ENCODE results near the gene CSMD2. TPM values are rescaled to one million over a fixed set of nuclear protein-coding genes. Genes with fewer than 3 reads are reported as not detected.

Gene CSMD2
- polyA plus RNA-seq, 1 donor from 2014 or later = not detected

DNA sequence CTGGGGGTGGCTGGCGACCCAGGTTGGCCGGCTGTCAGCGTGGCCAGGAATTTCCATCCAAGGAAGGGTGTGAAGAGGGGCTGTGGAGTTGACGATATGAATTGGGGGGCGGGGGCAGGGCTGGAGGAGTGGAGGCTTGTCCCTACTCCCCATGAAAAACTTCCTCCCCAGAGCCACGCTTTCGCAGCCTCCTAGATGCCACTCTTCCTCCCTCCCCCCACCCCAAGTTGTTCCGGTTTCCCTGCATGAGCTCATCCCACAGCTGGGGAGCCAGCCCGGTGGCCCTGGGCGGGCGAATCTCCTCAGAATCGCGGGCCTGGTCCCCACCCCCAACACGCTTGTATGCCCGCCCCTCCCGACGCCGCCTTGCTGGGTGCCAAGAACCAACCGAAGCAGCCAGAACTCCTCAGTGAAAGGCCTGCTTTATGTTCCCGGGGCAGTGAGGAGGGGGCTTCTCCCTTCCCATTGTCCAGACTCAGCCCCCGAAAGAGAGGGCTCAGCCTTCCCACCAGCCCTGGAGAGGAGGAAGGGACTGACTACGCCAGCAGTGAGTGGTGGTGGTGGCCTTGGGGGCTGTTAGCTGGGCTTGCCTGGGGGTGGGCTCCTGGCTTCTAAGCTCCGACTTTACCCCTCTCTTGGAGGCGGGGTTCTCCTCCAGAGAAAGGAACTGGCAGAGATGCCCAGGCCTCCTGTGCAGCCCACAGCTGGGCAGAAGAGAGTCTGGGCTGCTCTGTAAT is 1.8 kb upstream of the CSMD2 start:
- H3K27me3 Mint-ChIP-seq = peaks cover 56% of the 10 kb centered on the region
- H3K4me3 Mint-ChIP-seq = no peak overlapping the region
- H3K36me3 Mint-ChIP-seq = no peaks in the 10 kb centered on the region
- H3K4me1 Mint-ChIP-seq = peaks cover 0 to 8% (median 7%) of the 10 kb centered on the region in 3 donors
- H3K27ac Mint-ChIP-seq = no peak overlapping the region
- peaks cover 0 to 2% (median 0%) of the 10 kb centered on the region in 3 donors for H3K9me3 Mint-ChIP-seq

DNA sequence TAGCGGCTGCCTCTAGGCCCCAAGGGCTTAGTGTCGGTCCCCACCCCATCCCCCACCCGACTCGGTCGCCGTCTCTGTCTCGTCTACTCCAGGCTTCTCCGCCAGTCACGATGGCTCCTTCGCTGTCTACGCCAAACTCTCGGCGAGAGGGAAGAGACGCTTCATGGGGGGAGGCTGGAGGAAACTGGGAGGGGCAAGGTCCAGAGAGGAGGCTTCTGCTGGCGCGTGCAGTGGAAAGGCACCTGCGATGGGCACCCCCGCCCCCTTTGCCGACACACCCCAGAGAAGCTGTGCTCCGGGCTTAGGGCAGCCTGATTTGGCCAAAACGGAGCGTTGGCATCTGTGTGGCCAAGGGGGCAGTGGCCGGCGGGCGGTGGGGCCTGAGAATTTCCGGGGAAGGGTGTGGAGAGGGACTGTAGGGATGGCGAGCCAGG is 1.2 kb upstream of the CSMD2 start:
- H3K9me3 Mint-ChIP-seq = peaks cover 0 to 1% (median 0%) of the 10 kb centered on the region in 3 donors
- H3K36me3 Mint-ChIP-seq = peaks cover 1% of the 10 kb centered on the region
- no peak overlapping the region for H3K4me3 Mint-ChIP-seq
- peaks cover 61% of the 10 kb centered on the region for H3K27me3 Mint-ChIP-seq
- H3K4me1 Mint-ChIP-seq = peaks cover 5 to 9% (median 7%) of the 10 kb centered on the region in 3 donors
- no peak overlapping the region for H3K27ac Mint-ChIP-seq

DNA sequence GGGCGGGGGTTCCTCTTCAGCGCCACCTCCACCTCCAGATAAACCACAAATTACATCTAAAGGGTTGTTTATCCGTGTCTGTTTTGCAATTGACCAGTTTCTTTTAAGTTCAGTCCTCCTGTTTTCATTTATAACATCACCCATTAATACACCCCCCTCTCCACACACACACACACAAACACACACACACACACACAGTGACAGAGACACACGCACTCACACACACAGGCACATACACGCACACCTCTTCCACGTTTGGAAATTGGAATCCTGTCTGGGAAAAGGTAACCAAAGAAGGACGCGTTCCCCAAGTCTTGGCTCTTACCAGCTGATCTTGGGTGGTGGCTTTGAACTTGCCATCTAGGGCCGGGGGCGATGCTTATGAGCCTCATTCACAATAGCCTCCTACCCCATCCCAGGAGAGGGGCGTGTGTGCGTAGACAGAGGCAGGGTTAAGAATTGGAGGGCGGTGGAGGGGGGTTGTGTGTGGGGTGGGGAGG is 442 bp upstream of the CSMD2 start:
- Mint-ChIP-seq H3K4me1 (peaks cover 5 to 9% (median 7%) of the 10 kb centered on the region in 3 donors), H3K9me3 (no peaks in the 10 kb centered on the region), H3K4me3 (peak overlapping the region in 2 of 4 donors; percentile 17 to 89), H3K36me3 (peaks cover 1% of the 10 kb centered on the region), H3K27ac (no peak overlapping the region), H3K27me3 (peaks cover 62% of the 10 kb centered on the region)

DNA sequence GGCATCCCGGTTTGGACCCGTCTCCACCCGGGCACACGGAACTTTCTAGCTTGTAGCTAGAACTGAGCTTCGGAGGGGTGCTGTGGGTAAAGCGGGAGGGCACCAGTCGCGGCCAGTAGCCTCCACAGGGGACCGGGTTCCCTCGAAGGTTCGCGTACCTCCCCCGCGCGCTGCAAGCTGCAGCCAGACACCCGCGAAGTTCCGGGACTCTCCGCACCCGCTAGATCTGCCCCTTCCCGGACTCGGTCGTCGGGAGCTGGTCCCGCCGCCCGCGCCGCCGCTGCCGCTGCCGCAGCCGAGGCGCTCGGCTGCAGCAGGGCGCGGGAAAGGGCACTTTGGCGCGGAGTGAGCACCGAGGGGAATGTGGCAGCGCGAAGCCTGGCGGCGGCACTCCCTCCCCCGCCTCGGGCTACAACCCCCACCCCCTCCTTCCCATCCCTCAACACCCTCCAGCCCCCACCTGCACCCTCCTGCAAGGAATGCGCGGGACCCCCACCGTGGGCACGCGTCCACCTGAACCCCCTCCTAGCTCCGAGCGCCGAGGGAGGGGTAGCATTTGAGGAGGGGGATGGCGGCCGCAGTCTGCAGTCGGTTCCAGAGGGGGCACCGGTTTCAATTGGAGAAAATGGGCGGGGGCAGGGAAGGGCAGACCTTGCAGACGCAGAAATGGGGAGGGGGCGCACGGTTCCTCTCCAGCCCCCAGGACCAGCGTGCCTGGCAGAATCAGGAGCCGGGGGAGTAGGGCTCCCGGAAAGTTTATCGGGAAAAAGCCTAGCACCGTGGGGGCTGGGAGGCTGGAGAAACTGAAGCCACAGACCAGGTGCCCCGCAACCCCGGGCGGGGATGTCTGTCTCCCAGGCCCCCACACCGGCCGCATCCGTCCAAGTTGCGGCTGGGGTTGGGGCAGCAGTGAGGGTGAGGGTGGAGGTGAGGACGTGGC is 968 bp downstream of the CSMD2 start:
- Mint-ChIP-seq H3K36me3 (peaks cover 1% of the 10 kb centered on the region), H3K4me1 (peaks cover 5 to 9% (median 7%) of the 10 kb centered on the region in 3 donors), H3K4me3 (peak overlapping the region in 3 of 4 donors; percentile 74 to 88 (median 85)), H3K27ac (no peak overlapping the region), H3K27me3 (peaks cover 64% of the 10 kb centered on the region), H3K9me3 (peaks cover 0 to 1% (median 0%) of the 10 kb centered on the region in 3 donors)

DNA sequence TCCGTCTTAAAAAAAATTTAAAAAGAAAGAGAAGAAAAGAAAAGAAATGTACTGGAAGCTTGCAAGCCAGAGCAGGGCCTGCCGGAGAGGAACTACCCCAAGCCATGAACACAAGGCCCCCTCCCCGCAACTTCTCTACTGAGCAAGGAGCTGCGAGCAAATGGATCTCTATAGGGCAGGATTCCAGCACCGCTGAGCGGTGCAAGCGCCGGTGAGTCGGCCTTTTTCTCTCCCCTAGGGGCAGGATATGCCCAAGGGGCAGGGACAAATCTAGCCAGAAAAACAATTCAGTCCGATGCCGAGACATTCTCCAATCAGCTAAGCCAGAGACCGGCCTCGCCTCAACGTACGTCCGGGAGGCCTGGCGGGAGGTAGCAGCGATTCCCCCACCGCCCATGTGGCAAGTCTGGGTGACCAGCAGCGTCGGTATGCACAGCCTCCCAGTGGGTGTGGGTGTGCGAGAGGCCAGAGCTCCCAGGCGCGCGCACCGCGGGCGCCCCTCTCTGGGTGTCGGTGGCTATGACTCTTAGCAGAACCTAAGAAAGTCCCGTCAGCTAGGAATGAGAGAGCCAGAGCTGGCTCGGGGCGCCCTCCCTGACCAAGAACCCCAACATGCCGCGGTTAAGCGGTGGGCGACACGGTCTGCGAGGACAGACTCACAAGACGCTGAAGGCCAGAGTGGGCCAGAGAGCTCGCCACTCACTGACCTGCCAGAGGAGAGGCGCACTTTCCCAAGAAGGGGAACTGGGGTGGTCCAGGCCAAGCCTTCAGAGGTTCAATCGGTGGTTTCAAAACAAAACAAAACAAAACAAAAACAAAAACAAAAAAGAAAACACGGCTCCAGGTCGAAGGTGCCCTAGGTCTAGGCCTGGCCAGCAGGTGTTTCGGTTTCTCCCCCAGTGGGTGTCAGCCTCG is 1.9 kb downstream of the CSMD2 start:
- H3K36me3 Mint-ChIP-seq = peaks cover 4% of the 10 kb centered on the region
- H3K27ac Mint-ChIP-seq = no peak overlapping the region
- H3K27me3 Mint-ChIP-seq = peaks cover 57% of the 10 kb centered on the region

DNA sequence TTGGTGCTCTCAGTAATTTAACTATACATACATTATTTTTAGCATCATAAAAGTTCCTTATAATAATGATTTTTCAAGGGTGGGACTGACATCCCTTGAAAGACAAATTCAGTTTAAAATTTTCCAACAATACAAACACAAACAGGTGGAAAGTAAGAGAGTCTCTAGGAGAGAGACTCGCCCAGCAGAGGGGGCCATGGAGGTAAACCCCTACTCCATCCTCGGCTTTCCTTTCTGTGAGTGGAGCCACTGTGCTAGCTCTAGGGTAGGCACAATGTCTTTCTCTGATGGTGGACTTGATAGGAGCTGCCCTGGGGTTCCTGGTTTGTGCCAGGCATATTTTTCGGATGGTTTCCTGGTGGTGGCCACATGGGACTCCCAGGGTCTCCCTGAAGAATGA is 8.3 kb downstream of the CSMD2 start:
- Mint-ChIP-seq H3K27ac (no peak overlapping the region), H3K4me3 (no peak overlapping the region), H3K27me3 (peaks cover 27% of the 10 kb centered on the region), H3K9me3 (peaks cover 0 to 2% (median 1%) of the 10 kb centered on the region in 3 donors), H3K4me1 (peaks cover 0 to 5% (median 2%) of the 10 kb centered on the region in 3 donors), H3K36me3 (peaks cover 4% of the 10 kb centered on the region)

More for the DNA sequence above, 1.9 kb downstream of the CSMD2 start:
- peaks cover 0 to 1% (median 0%) of the 10 kb centered on the region in 3 donors for H3K9me3 Mint-ChIP-seq
- peak overlapping the region in 3 of 4 donors; percentile 74 to 88 (median 85) for H3K4me3 Mint-ChIP-seq
- H3K4me1 Mint-ChIP-seq = peaks cover 5 to 9% (median 7%) of the 10 kb centered on the region in 3 donors

DNA sequence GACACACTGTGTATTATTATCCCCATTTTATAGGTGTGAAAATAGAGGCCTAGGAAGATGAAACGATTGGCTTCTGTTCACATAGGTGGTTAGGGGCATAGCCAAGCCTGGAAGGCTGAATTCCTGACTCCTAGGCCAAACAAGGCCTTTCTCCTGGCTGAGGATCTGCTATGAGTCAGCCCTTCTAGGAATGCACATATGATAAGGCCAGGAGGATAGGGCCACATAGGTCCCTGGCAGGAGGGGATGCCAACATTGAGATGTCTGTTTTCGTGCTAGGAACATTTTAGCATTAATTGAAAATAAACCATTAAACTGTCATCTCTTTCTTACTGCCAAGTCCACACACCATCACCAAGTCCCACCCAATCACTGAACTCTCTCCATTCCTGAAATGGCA is 9.2 kb downstream of the CSMD2 start:
- Mint-ChIP-seq H3K27ac (no peak overlapping the region), H3K36me3 (peaks cover 3% of the 10 kb centered on the region), H3K4me1 (no peaks in the 10 kb centered on the region), H3K27me3 (peaks cover 18% of the 10 kb centered on the region), H3K9me3 (peaks cover 0 to 2% (median 1%) of the 10 kb centered on the region in 3 donors), H3K4me3 (no peak overlapping the region)

DNA sequence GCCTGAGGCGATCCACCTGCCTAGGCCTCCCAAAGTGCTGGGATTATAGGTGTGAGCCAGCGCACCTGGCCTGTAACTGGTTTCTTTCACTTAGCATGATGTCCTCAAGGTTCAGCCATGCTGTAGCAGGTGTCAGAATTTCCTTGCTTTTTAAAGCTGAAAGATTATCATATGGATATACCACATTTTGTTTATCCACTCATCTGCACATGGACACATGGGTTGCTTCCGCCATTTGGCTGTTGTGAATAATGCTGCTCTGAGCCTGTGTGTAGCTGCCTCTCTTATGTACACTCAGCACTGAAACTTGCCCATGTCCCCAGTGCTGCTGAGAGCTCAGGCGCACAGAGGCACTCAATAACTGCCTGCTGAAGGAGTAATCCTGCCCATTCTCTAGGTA is 11.8 kb downstream of the CSMD2 start:
- Mint-ChIP-seq H3K4me1 (no peaks in the 10 kb centered on the region), H3K36me3 (peaks cover 1% of the 10 kb centered on the region), H3K27ac (no peak overlapping the region), H3K9me3 (peaks cover 0 to 2% (median 0%) of the 10 kb centered on the region in 3 donors), H3K4me3 (no peak overlapping the region), H3K27me3 (peaks cover 14% of the 10 kb centered on the region)

DNA sequence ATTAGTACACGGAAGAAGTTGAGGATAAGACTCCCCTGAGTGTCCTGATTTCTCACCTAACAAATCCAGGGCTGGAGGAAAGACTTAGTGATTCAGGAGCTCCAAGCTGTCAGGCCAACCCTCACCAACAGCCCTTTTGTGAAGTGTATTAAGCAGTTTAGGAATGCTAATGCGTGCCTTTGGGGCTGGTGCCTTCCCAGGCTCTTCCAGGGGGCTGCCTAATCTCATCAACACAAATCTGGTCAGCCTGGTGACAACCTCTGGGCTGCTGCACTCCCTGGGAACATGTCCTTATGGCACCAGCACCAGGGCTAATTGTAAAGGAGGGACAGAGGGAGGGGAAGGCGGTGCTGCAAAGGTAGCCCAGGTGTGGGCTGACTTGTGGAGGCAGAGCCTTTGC is 15.5 kb downstream of the CSMD2 start:
- no peak overlapping the region for H3K27ac Mint-ChIP-seq
- H3K9me3 Mint-ChIP-seq = peaks cover 0 to 2% (median 2%) of the 10 kb centered on the region in 3 donors
- peaks cover 14% of the 10 kb centered on the region for H3K27me3 Mint-ChIP-seq
- no peak overlapping the region for H3K4me3 Mint-ChIP-seq
- H3K36me3 Mint-ChIP-seq = no peaks in the 10 kb centered on the region
- H3K4me1 Mint-ChIP-seq = no peaks in the 10 kb centered on the region

DNA sequence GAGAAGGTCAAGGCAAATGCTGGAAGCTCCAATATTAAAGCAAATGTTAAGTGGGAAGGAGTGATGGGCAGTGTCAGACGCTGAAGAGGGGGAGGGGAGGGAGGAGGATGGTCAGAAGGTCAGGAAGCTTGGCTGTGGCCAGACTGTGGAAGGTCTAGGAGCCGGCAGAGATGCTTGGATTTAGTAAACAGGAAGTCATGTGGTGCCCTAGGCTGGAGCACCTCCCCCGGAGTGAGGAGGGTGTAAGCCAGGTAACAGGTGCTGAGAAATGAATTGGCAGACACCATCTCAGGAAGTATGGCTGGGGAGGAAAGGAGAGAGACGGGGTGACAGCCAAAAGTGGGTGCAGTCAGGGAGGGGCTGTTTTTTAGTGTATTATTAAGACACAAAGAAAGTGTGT is 17.7 kb downstream of the CSMD2 start:
- H3K9me3 Mint-ChIP-seq = peaks cover 0 to 2% (median 0%) of the 10 kb centered on the region in 3 donors
- H3K27me3 Mint-ChIP-seq = peaks cover 4% of the 10 kb centered on the region
- no peak overlapping the region for H3K27ac Mint-ChIP-seq
- H3K4me1 Mint-ChIP-seq = no peaks in the 10 kb centered on the region
- H3K36me3 Mint-ChIP-seq = no peaks in the 10 kb centered on the region
- H3K4me3 Mint-ChIP-seq = no peak overlapping the region

DNA sequence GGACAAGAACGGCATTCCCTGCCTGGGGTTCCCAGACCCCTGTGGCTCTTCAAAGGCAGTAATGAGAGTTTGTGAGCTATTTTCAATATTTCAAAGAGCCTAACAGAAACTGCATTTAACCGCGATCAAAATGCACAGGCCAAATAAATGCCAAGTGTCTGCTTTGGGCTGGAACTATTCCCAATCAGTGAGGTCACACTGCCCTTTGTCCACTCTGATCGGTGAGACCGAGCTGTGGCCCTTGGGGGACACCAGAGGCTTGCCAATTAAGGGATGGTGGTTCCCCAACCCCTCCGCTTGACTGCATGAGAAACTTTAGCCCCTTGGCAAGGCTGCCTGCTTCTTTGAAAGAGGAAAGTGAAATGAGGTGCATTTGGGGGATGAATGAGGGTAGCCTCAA is 20.3 kb downstream of the CSMD2 start:
- Mint-ChIP-seq H3K36me3 (no peaks in the 10 kb centered on the region), H3K4me1 (peaks cover 0 to 6% (median under 1%) of the 10 kb centered on the region in 3 donors), H3K27ac (no peak overlapping the region), H3K27me3 (peaks cover 7% of the 10 kb centered on the region), H3K4me3 (no peak overlapping the region), H3K9me3 (peaks cover 0 to 2% (median 0%) of the 10 kb centered on the region in 3 donors)

DNA sequence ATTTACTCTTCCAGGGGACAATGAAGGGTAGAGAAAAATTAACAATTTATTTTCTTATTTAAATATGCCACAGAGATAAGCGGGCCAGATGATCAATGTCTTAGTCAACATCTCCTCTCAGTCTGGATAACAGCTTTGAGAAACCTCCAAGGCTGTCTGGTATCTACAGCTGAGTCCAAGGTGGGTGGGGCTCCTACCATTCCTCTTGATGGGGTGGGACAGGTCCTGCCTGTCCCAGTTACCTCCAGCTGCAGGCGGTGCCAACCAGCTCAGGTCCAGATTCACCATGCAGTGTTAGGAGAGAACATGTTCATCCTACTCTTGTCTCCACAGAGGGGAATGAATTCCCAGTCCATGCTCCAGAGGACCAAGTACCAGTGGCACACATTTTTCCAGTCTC is 21.1 kb downstream of the CSMD2 start:
- Mint-ChIP-seq H3K4me3 (no peak overlapping the region), H3K27ac (no peak overlapping the region), H3K27me3 (peaks cover 6% of the 10 kb centered on the region), H3K9me3 (peaks cover 0 to 2% (median 0%) of the 10 kb centered on the region in 3 donors), H3K4me1 (peaks cover 0 to 6% (median 2%) of the 10 kb centered on the region in 3 donors), H3K36me3 (no peaks in the 10 kb centered on the region)

DNA sequence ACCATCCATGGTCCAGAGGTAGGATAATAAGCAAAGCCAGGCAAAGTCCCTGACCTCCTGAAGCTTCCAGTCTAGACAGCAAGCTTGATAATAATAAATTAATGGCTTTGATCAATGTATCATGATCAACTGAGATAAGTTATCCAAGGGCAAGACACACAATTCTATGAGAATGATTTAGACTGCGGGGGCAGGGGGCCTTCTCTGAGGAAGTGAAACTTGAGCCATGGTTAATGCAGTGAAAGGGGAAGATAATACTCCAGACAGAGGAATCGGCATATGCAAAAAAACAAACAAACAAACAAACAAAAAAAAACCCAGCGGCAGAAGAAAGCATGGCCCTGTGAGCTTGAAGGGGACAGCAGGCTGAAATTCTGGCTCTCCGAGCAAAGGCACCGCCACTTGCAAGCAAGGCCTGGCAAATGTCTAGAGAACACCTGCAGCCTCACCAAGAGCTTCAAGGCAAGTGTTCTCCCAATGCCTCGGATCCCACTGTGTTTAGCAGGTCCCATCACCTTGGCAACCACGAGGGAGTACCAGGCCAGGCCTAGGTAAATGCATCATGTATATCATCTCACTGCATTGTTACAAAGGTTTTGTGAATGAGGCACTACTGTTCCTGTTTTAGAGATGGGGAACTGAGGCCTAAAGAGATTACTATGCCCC is 24.9 kb downstream of the CSMD2 start:
- Mint-ChIP-seq H3K27me3 (peaks cover 2% of the 10 kb centered on the region), H3K4me3 (peak overlapping the region in 1 of 4 donors; percentile 69), H3K27ac (no peak overlapping the region), H3K4me1 (peaks cover 0 to 6% (median 2%) of the 10 kb centered on the region in 3 donors), H3K9me3 (no peaks in the 10 kb centered on the region), H3K36me3 (no peaks in the 10 kb centered on the region)
